HL-60 (cell line): ENCODE data around the gene NTN1.

Experiments used
- DNase-seq, 2 experiments: peaks; one replicate each; pipeline ENCODE4 v3.0.0-alpha.2; 2010 to 2020; ENCODE audit warnings: low read depth in 1 of 2, low spot score in 1 of 2
- H3K27ac ChIP-seq: fragments of 250-450 bp; sonication (Bioruptor Pico); replicated peaks from 2 replicates; pipeline ENCODE4 v1.5.1; 2020; ENCODE audit warnings: mild to moderate bottlenecking, moderate library complexity
- H3K27me3 ChIP-seq: fragments of 250-450 bp; sonication (Bioruptor Pico); 2 replicates; pipeline ENCODE4 v1.5.1; 2021; ENCODE audit warnings: mild to moderate bottlenecking, moderate library complexity; ENCODE audit not compliant: insufficient read depth, poor library complexity, severe bottlenecking
- H3K4me3 ChIP-seq: replicated peaks from 2 replicates; pipeline ENCODE4 v1.5.1; 2011; ENCODE audit warnings: mild to moderate bottlenecking, control low read depth, low read length; ENCODE audit not compliant: insufficient read depth
- CTCF ChIP-seq: IDR thresholded peaks from one replicate; pipeline ENCODE4 v1.5.1; 2011; ENCODE audit warnings: low read length, control low read depth, inconsistent platforms; ENCODE audit not compliant: insufficient read depth
- GABPA ChIP-seq: IDR thresholded peaks from 2 replicates; pipeline ENCODE4 v1.6.1; 2012; ENCODE audit warnings: low read depth
- POLR2AphosphoS5 ChIP-seq: IDR thresholded peaks from 2 replicates; pipeline ENCODE4 v1.6.1; 2012; ENCODE audit warnings: low read depth
- REST ChIP-seq: IDR thresholded peaks from 2 replicates; pipeline ENCODE4 v1.6.1; 2012; ENCODE audit warnings: low read depth; ENCODE audit not compliant: insufficient replicate concordance
- SPI1 ChIP-seq: IDR thresholded peaks from 2 replicates; pipeline ENCODE4 v1.6.1; 2012; ENCODE audit warnings: low read depth, mild to moderate bottlenecking, borderline replicate concordance

Gene NTN1

GRCh38 chr17:9272501-9273200, 251.3 kb downstream of the NTN1 start:
- Histone ChIP-seq H3K27ac (no peak overlapping the region), H3K27me3 (no peaks in the 10 kb centered on the region), H3K4me3 (no peak overlapping the region)
- TF ChIP-seq CTCF (no peak), REST (no peak), SPI1 (no peak), GABPA (no peak), POLR2AphosphoS5 (no peak)
- DNase-seq: no peak

- Histone ChIP-seq H3K4me3 (no peak overlapping the region), H3K27ac (no peak overlapping the region), H3K27me3 (no peaks in the 10 kb centered on the region)
- DNase-seq: no peak
- no peak for TF ChIP-seq POLR2AphosphoS5
Measured at GRCh38 chr17:9273428-9274391, 252.4 kb downstream of the NTN1 start.

- Histone ChIP-seq H3K4me3 (no peak overlapping the region), H3K27me3 (no peaks in the 10 kb centered on the region), H3K27ac (no peak overlapping the region)
- TF ChIP-seq REST: no peak
- TF ChIP-seq POLR2AphosphoS5: no peak
- TF ChIP-seq GABPA: no peak
- TF ChIP-seq CTCF: no peak
- TF ChIP-seq SPI1: no peak
- DNase-seq: no peak
Measured at GRCh38 chr17:9274973-9275372, 253.7 kb downstream of the NTN1 start.

GRCh38 chr17:9279893-9280292, 258.6 kb downstream of the NTN1 start:
- DNase-seq: no peak
- Histone ChIP-seq H3K4me3 (no peak overlapping the region), H3K27me3 (no peaks in the 10 kb centered on the region), H3K27ac (no peak overlapping the region)
- TF ChIP-seq CTCF (no peak), POLR2AphosphoS5 (no peak), SPI1 (no peak), GABPA (no peak), REST (no peak)
